Fibroblast of skin of right quadriceps (primary cell): ENCODE data around the gene RSL24D1.
A peak's percentile ranks its signal among the peaks of the same experiment; 100 is the strongest.
"Not testable (repeated sequence)": the region's sequence is repeated elsewhere in the genome, so short reads cannot be mapped to it uniquely, and the experiment has no call there.

ENCODE experiments used
- DNase-seq: peaks from one replicate; pipeline ENCODE4 v3.0.0-alpha.2; 2013

Gene RSL24D1

GRCh38 chr15:55204464-55204863 is 7.7 kb upstream of the RSL24D1 start:
- no peak for DNase-seq

GRCh38 chr15:55202206-55202605 is 5.5 kb upstream of the RSL24D1 start:
- no peak for DNase-seq

- no peak for DNase-seq
Observed at GRCh38 chr15:55198706-55199105, 2.0 kb upstream of the RSL24D1 start.

GRCh38 chr15:55197719-55198118 is 978 bp upstream of the RSL24D1 start:
- no peak for DNase-seq

- DNase-seq, result no peak
Observed at GRCh38 chr15:55197362-55197705, 593 bp upstream of the RSL24D1 start.

GRCh38 chr15:55195996-55196395 is 745 bp downstream of the RSL24D1 start:
- no peak for DNase-seq

GRCh38 chr15:55194256-55194655 is 2.5 kb downstream of the RSL24D1 start:
- DNase-seq, result no peak

GRCh38 chr15:55186331-55186730 is 10.4 kb downstream of the RSL24D1 start:
- DNase-seq, result no peak

GRCh38 chr15:55183679-55184078 is 13.1 kb downstream of the RSL24D1 start:
- no peak for DNase-seq

GRCh38 chr15:55179141-55179540 is 17.6 kb downstream of the RSL24D1 start:
- DNase-seq, result no peak

GRCh38 chr15:55170361-55170760 is 26.4 kb downstream of the RSL24D1 start:
- DNase-seq, result no peak

GRCh38 chr15:55168350-55168974 is 28.3 kb downstream of the RSL24D1 start:
- DNase-seq, result peak; percentile 54

- DNase-seq, result no peak
Observed at GRCh38 chr15:55164284-55164683, 32.5 kb downstream of the RSL24D1 start.

- no peak for DNase-seq
Observed at GRCh38 chr15:55151631-55152030, 45.1 kb downstream of the RSL24D1 start.

- DNase-seq, result not testable (repeated sequence)
Observed at GRCh38 chr15:55143132-55143531, 53.6 kb downstream of the RSL24D1 start.

- DNase-seq, result no peak
Observed at GRCh38 chr15:55133972-55134371, 62.8 kb downstream of the RSL24D1 start.

- no peak for DNase-seq
Observed at GRCh38 chr15:55132672-55133071, 64.1 kb downstream of the RSL24D1 start.
